Measurements from ENCODE around the gene GFOD2. TPM values are rescaled to one million over a fixed set of nuclear protein-coding genes. Genes with fewer than 3 reads are reported as not detected.

The GFOD2 gene
- total and polyA plus RNA-seq, 2 experiments from 2014 or later, result 9.8 to 12.4 TPM

GRCh38 chr16:67657017-67657608 is 62.0 kb downstream of the GFOD2 start:
- H3K36me3 ChIP-seq (replicated peaks; ENCODE audit: insufficient read depth, low read depth), result no peaks in the 10 kb centered on the region
- 97% methylated on average over 16 of the region's 16 CpGs for WGBS (ENCODE audit: low lambda C conversion rate, missing lambda C conversion rate)

GRCh38 chr16:67656344-67657016 is 62.6 kb downstream of the GFOD2 start:
- Histone ChIP-seq H3K27me3 (peaks cover 30% of the 10 kb centered on the region), H3K27ac (no peak overlapping the region), H4K20me1 (ENCODE audit: insufficient read depth, poor library complexity, severe bottlenecking) (no peaks in the 10 kb centered on the region), H3K9me3 (ENCODE audit: low read depth) (no peaks in the 10 kb centered on the region), H3K9me2 (replicated peaks; ENCODE audit: insufficient read depth) (no peaks in the 10 kb centered on the region), H3K4me1 (ENCODE audit: insufficient read depth) (peaks cover 11% of the 10 kb centered on the region), H3K4me3 (no peak overlapping the region), H3K4me2 (no peak overlapping the region), H2AFZ (no peak overlapping the region), H3K79me2 (peaks cover 7% of the 10 kb centered on the region), H3K36me3 (replicated peaks; ENCODE audit: insufficient read depth, low read depth) (no peaks in the 10 kb centered on the region)
- 91% methylated on average over 9 of the region's 9 CpGs for WGBS (ENCODE audit: low lambda C conversion rate, missing lambda C conversion rate)
- TF ChIP-seq EZH2phosphoT487 (IDR thresholded peaks at IDR 0.05; ENCODE audit: low read depth, severe bottlenecking, unreplicated experiment), result no peak
- no peak for TF ChIP-seq EZH2 (IDR thresholded peaks at IDR 0.05; ENCODE audit: borderline replicate concordance)
- TF ChIP-seq CTCF (IDR thresholded peaks at IDR 0.05; ENCODE audit: poor library complexity), result no peak
- no peak for DNase-seq (ENCODE audit: low spot score)

More at GRCh38 chr16:67657017-67657608, 62.0 kb downstream of the GFOD2 start:
- H3K27me3 ChIP-seq, result peaks cover 23% of the 10 kb centered on the region
- TF ChIP-seq EZH2 (IDR thresholded peaks at IDR 0.05; ENCODE audit: borderline replicate concordance) (no peak), EZH2phosphoT487 (IDR thresholded peaks at IDR 0.05; ENCODE audit: low read depth, severe bottlenecking, unreplicated experiment) (no peak), CTCF (IDR thresholded peaks at IDR 0.05; ENCODE audit: poor library complexity) (no peak)
- H3K9me3 ChIP-seq (ENCODE audit: low read depth), result no peaks in the 10 kb centered on the region
- H3K4me2 ChIP-seq, result no peak overlapping the region
- H3K27ac ChIP-seq, result no peak overlapping the region
- peaks cover 11% of the 10 kb centered on the region for H3K4me1 ChIP-seq (ENCODE audit: insufficient read depth)
- no peak overlapping the region for H2AFZ ChIP-seq
- DNase-seq (ENCODE audit: low spot score), result no peak
- no peak overlapping the region for H3K4me3 ChIP-seq
- no peaks in the 10 kb centered on the region for H3K9me2 ChIP-seq (replicated peaks; ENCODE audit: insufficient read depth)
- no peaks in the 10 kb centered on the region for H4K20me1 ChIP-seq (ENCODE audit: insufficient read depth, poor library complexity, severe bottlenecking)
- H3K79me2 ChIP-seq, result peaks cover 7% of the 10 kb centered on the region

GRCh38 chr16:67655363-67655762 is 63.8 kb downstream of the GFOD2 start:
- H3K79me2 ChIP-seq, result peaks cover 7% of the 10 kb centered on the region
- no peaks in the 10 kb centered on the region for H4K20me1 ChIP-seq (ENCODE audit: insufficient read depth, poor library complexity, severe bottlenecking)
- WGBS (ENCODE audit: low lambda C conversion rate, missing lambda C conversion rate), result 88% methylated on average over 4 of the region's 4 CpGs
- DNase-seq (ENCODE audit: low spot score), result no peak
- H3K4me3 ChIP-seq, result no peak overlapping the region
- no peaks in the 10 kb centered on the region for H3K36me3 ChIP-seq (replicated peaks; ENCODE audit: insufficient read depth, low read depth)
- no peaks in the 10 kb centered on the region for H3K9me3 ChIP-seq (ENCODE audit: low read depth)
- H3K9me2 ChIP-seq (replicated peaks; ENCODE audit: insufficient read depth), result no peaks in the 10 kb centered on the region
- no peak overlapping the region for H2AFZ ChIP-seq
- TF ChIP-seq EZH2 (IDR thresholded peaks at IDR 0.05; ENCODE audit: borderline replicate concordance) (no peak), EZH2phosphoT487 (IDR thresholded peaks at IDR 0.05; ENCODE audit: low read depth, severe bottlenecking, unreplicated experiment) (no peak), CTCF (IDR thresholded peaks at IDR 0.05; ENCODE audit: poor library complexity) (no peak)
- H3K27me3 ChIP-seq, result peaks cover 41% of the 10 kb centered on the region
- no peak overlapping the region for H3K27ac ChIP-seq
- peaks cover 11% of the 10 kb centered on the region for H3K4me1 ChIP-seq (ENCODE audit: insufficient read depth)
- H3K4me2 ChIP-seq, result no peak overlapping the region

Measured in hepatocyte (in vitro differentiated cells).